Glutamatergic neuron (in vitro differentiated cells): Measurements from ENCODE around the gene INO80C. TPM values are rescaled to one million over a fixed set of nuclear protein-coding genes. Genes with fewer than 3 reads are reported as not detected.

Source experiments
- DNase-seq: peaks from one replicate; pipeline ENCODE4 v3.0.0; 2022
- H3K27ac Mint-ChIP-seq: one replicate; pipeline ENCODE4 v1.8.0; 2020; ENCODE audit warnings: mild to moderate bottlenecking, mixed read lengths, inconsistent platforms; ENCODE audit not compliant: unreplicated experiment
- H3K27me3 Mint-ChIP-seq: one replicate; pipeline ENCODE4 v1.8.0; 2020; ENCODE audit warnings: mild to moderate bottlenecking, moderate library complexity, mixed read lengths, inconsistent platforms; ENCODE audit not compliant: unreplicated experiment
- H3K36me3 Mint-ChIP-seq: one replicate; pipeline ENCODE4 v1.8.0; 2020; ENCODE audit warnings: mild to moderate bottlenecking, mixed read lengths, inconsistent platforms; ENCODE audit not compliant: unreplicated experiment
- H3K4me1 Mint-ChIP-seq: one replicate; pipeline ENCODE4 v1.8.0; 2020; ENCODE audit warnings: mild to moderate bottlenecking, low read depth, mixed read lengths, inconsistent platforms; ENCODE audit not compliant: unreplicated experiment
- H3K4me3 Mint-ChIP-seq: one replicate; pipeline ENCODE4 v1.8.0; 2020; ENCODE audit warnings: mild to moderate bottlenecking, mixed read lengths, inconsistent platforms; ENCODE audit not compliant: unreplicated experiment
- H3K9me3 Mint-ChIP-seq: one replicate; pipeline ENCODE4 v1.8.0; 2020; ENCODE audit warnings: mild to moderate bottlenecking, moderate library complexity, mixed read lengths, inconsistent platforms; ENCODE audit not compliant: unreplicated experiment
- total RNA-seq: library from RNA; stranded (reverse); fragmentation: NEBNext Ultra II Directional; extraction: Animal tissue kit (Norgen Biotek cat#: 25700); gene quantifications from one replicate; pipeline ENCODE4 v1.2.1, GENCODE V29; 2021; ENCODE audit not compliant: unreplicated experiment
- TF ChIP-seq, protein P1 (sequence below): fragments of 200-600 bp; sonication (generic); IDR thresholded peaks from one replicate; pipeline ENCODE4 v1.5.0; 2021; ENCODE audit not compliant: partially characterized antibody, unreplicated experiment

Gene INO80C
- total RNA-seq, 1 donor from 2014 or later, result 38.7 TPM

DNA sequence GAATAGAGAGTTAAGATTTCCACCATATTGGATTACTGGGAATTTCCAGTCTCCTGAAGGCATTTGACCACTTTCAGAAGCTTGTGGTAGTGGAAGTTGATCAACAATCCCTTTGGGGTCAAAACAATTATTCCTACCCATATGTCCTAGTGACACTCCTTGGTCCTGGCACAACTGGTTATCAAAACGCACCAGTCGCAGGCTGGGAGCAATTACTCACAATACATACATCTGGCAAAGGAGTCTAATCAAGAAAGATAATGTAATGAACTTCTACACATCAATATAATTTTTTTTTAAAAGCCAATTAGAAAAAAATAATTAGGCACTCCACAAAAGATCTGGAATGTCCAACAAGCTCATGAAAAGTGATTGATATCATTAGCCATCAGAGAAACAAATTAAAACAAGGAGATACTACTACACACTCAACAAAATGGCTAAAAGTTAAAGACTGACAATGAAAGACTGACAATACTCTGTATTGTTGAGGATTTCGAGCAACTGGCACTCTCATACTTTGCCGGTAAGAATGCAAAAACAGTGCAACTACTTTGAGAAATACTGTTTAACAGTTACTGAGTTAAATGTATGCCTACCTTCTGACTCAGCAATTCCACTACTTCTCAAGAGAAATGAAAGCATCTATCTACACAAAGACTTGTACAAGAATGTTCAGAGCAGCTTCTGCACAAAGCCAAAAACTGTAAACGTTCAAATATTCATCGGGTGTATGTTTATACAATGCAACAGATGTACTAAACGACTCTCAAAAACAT is 2.0 kb downstream of the INO80C start:
- Mint-ChIP-seq H3K4me1 (peaks cover 39% of the 10 kb centered on the region), H3K9me3 (no peaks in the 10 kb centered on the region), H3K36me3 (no peaks in the 10 kb centered on the region), H3K27ac (no peak overlapping the region), H3K4me3 (no peak overlapping the region), H3K27me3 (no peaks in the 10 kb centered on the region)
- TF ChIP-seq, protein P1, sequence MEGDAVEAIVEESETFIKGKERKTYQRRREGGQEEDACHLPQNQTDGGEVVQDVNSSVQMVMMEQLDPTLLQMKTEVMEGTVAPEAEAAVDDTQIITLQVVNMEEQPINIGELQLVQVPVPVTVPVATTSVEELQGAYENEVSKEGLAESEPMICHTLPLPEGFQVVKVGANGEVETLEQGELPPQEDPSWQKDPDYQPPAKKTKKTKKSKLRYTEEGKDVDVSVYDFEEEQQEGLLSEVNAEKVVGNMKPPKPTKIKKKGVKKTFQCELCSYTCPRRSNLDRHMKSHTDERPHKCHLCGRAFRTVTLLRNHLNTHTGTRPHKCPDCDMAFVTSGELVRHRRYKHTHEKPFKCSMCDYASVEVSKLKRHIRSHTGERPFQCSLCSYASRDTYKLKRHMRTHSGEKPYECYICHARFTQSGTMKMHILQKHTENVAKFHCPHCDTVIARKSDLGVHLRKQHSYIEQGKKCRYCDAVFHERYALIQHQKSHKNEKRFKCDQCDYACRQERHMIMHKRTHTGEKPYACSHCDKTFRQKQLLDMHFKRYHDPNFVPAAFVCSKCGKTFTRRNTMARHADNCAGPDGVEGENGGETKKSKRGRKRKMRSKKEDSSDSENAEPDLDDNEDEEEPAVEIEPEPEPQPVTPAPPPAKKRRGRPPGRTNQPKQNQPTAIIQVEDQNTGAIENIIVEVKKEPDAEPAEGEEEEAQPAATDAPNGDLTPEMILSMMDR, result no peak
- no peak for DNase-seq

GRCh38 chr18:35494251-35495220 is 3.2 kb downstream of the INO80C start:
- no peak overlapping the region for H3K27ac Mint-ChIP-seq
- peaks cover 2% of the 10 kb centered on the region for H3K27me3 Mint-ChIP-seq
- no peaks in the 10 kb centered on the region for H3K9me3 Mint-ChIP-seq
- H3K4me1 Mint-ChIP-seq, result peaks cover 45% of the 10 kb centered on the region
- H3K4me3 Mint-ChIP-seq, result no peak overlapping the region
- DNase-seq, result no peak
- H3K36me3 Mint-ChIP-seq, result no peaks in the 10 kb centered on the region
- TF ChIP-seq, protein P1, result no peak

- H3K27ac Mint-ChIP-seq, result peak overlapping the region; percentile 22
- peaks cover 46% of the 10 kb centered on the region for H3K4me1 Mint-ChIP-seq
- no peaks in the 10 kb centered on the region for H3K9me3 Mint-ChIP-seq
- TF ChIP-seq, protein P1, result no peak
- peaks cover 2% of the 10 kb centered on the region for H3K27me3 Mint-ChIP-seq
- no peak for DNase-seq
- H3K36me3 Mint-ChIP-seq, result no peaks in the 10 kb centered on the region
- H3K4me3 Mint-ChIP-seq, result no peak overlapping the region
These were observed 6.1 kb downstream of the INO80C start for GRCh38 chr18:35491700-35492077.

GRCh38 chr18:35490894-35491699 is 6.7 kb downstream of the INO80C start:
- peaks cover 2% of the 10 kb centered on the region for H3K27me3 Mint-ChIP-seq
- no peaks in the 10 kb centered on the region for H3K36me3 Mint-ChIP-seq
- peak overlapping the region; percentile 22 for H3K27ac Mint-ChIP-seq
- TF ChIP-seq, protein P1, result no peak
- H3K4me1 Mint-ChIP-seq, result peaks cover 40% of the 10 kb centered on the region
- H3K4me3 Mint-ChIP-seq, result peak overlapping the region; percentile 2
- no peak for DNase-seq
- no peaks in the 10 kb centered on the region for H3K9me3 Mint-ChIP-seq
